Sigmoid colon (tissue), 7 donors: ENCODE results near the gene WBP11. TPM values are rescaled to one million over a fixed set of nuclear protein-coding genes. Genes with fewer than 3 reads are reported as not detected.

Experiments
- DNase-seq: peaks from one replicate; pipeline ENCODE4 v3.0.0-alpha.2; 2019
- H3K27ac ChIP-seq, 4 donors: fragments of 200-600 bp; sonication (generic); one replicate each; pipeline ENCODE4 v1.5.1; 2016 to 2019; ENCODE audit warnings: mild to moderate bottlenecking in 1 of 4
- H3K27me3 ChIP-seq, 3 donors: fragments of 200-600 bp; sonication (generic); one replicate each; pipeline ENCODE4 v1.5.1; 2019; ENCODE audit warnings: mild to moderate bottlenecking in 1 of 3
- H3K36me3 ChIP-seq, 4 donors: fragments of 200-600 bp; sonication (generic); one replicate each; pipeline ENCODE4 v1.5.1; 2016 to 2019
- H3K4me1 ChIP-seq, 4 donors: fragments of 200-600 bp; sonication (generic); one replicate each; pipeline ENCODE4 v1.5.1; 2017 to 2019
- H3K4me3 ChIP-seq, 4 donors: fragments of 200-600 bp; sonication (generic); one replicate each; pipeline ENCODE4 v1.5.1; 2017 to 2019; ENCODE audit warnings: mild to moderate bottlenecking in 2 of 4, moderate library complexity in 1 of 4
- H3K9me3 ChIP-seq, 4 donors: fragments of 200-600 bp in 3 of 4; sonication (generic) in 3 of 4; one replicate each; pipeline versions ENCODE4 v1.5.1 to v1.6.1; 2013 to 2019
- EP300 ChIP-seq, 4 donors: sonication (generic); formaldehyde crosslinking; IDR thresholded peaks; one replicate each; pipeline ENCODE4 v1.6.1; 2017; ENCODE audit warnings: antibody characterized with exemption in 4 of 4
- POLR2A ChIP-seq, 2 donors: fragments of 450-650 bp; IDR thresholded peaks; one replicate each; pipeline ENCODE4 v1.6.1; 2016; ENCODE audit warnings: antibody characterized with exemption in 2 of 2, mild to moderate bottlenecking in 2 of 2, moderate library complexity in 2 of 2
- POLR2AphosphoS5 ChIP-seq, 4 donors: sonication (generic); formaldehyde crosslinking; IDR thresholded peaks; one replicate each; pipeline ENCODE4 v1.6.1; 2017; ENCODE audit warnings: antibody characterized with exemption in 4 of 4
- WGBS, 2 donors: extraction: QIAGEN DNeasy Blood & Tissue Kit; methylation state at CpG; one replicate each; pipeline ENCODE4 v1.1.7; 2013; 5-methylcytosine and 5-hydroxymethylcytosine counted together
- intact Hi-C: fragments of 100-400 bp; cut with DNase I; formaldehyde crosslinking; loops from one replicate; pipeline ENCODE4 v1.15.1; 2023
- polyA plus RNA-seq, 3 donors: library from polyadenylated mRNA; stranded (reverse); fragments of 200-250 nt; gene quantifications; one replicate each; pipeline ENCODE4 v1.2.3, GENCODE V29; 2013
- total RNA-seq, 4 donors: library from RNA; depleted of rRNA; stranded (reverse); fragments of >200 nt; gene quantifications; one replicate each; pipeline ENCODE4 v1.1.0, GENCODE V29; 2016
- TF ChIP-seq, protein P1 (sequence below), 4 experiments: fragments of 450-650 bp in 3 of 4; fragments of 200-600 bp in 1 of 4; IDR thresholded peaks; one replicate each; pipeline ENCODE4 v1.5.1; 2016 to 2019; ENCODE audit warnings: antibody characterized with exemption in 4 of 4, mild to moderate bottlenecking in 3 of 4, moderate library complexity in 2 of 4
- donor health status: healthy with polysubstance abuse.
- donor health status: Bipolar disorder and iron deficiency.
- donor health status: healthy.

WBP11 gene
- total and polyA plus RNA-seq, 7 donors: 13.2 to 24.1 (median 16.6) TPM

GRCh38 chr12:14776236-14776961 lies 26.9 kb downstream of the WBP11 start:
- H3K27ac ChIP-seq: peak overlapping the region; percentile 91 to 98 (median 93)
- peak overlapping the region in 1 of 4 donors; percentile 72 for H3K4me3 ChIP-seq
- H3K36me3 ChIP-seq: no peaks in the 10 kb centered on the region
- no peaks in the 10 kb centered on the region for H3K27me3 ChIP-seq
- TF ChIP-seq, protein P1, sequence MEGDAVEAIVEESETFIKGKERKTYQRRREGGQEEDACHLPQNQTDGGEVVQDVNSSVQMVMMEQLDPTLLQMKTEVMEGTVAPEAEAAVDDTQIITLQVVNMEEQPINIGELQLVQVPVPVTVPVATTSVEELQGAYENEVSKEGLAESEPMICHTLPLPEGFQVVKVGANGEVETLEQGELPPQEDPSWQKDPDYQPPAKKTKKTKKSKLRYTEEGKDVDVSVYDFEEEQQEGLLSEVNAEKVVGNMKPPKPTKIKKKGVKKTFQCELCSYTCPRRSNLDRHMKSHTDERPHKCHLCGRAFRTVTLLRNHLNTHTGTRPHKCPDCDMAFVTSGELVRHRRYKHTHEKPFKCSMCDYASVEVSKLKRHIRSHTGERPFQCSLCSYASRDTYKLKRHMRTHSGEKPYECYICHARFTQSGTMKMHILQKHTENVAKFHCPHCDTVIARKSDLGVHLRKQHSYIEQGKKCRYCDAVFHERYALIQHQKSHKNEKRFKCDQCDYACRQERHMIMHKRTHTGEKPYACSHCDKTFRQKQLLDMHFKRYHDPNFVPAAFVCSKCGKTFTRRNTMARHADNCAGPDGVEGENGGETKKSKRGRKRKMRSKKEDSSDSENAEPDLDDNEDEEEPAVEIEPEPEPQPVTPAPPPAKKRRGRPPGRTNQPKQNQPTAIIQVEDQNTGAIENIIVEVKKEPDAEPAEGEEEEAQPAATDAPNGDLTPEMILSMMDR (IDR thresholded peaks at IDR 0.05): peak in 1 of 4 experiments; percentile 7
- no peak for TF ChIP-seq EP300 (IDR thresholded peaks at IDR 0.05)
- H3K4me1 ChIP-seq: peaks cover 0 to 22% (median 15%) of the 10 kb centered on the region in 4 donors
- intact Hi-C loops: loop anchor here (10.0 kb wide), 2 partner anchors 522 to 1838 kb away; no protein-coding TSS in a partner anchor
- no peak for DNase-seq
- WGBS, 2 donors: 19 to 73% methylated on average over 5 of the region's 5 CpGs
- H3K9me3 ChIP-seq: no peaks in the 10 kb centered on the region

GRCh38 chr12:14775636-14775980 lies 27.7 kb downstream of the WBP11 start:
- H3K27me3 ChIP-seq: no peaks in the 10 kb centered on the region
- H3K9me3 ChIP-seq: no peaks in the 10 kb centered on the region
- intact Hi-C loops: loop anchor here (2.0 to 10.0 kb wide), 3 partner anchors 27 to 1839 kb away; partner anchors contain the start of genes C12orf60 and WBP11
- WGBS, 2 donors: 13 to 36% methylated on average over 1 of the region's 1 CpG
- H3K36me3 ChIP-seq: no peaks in the 10 kb centered on the region
- H3K27ac ChIP-seq: peak overlapping the region; percentile 91 to 98 (median 93)
- DNase-seq: no peak
- H3K4me3 ChIP-seq: peak overlapping the region; percentile 55 to 86 (median 71)
- H3K4me1 ChIP-seq: peaks cover 0 to 25% (median 16%) of the 10 kb centered on the region in 4 donors
- TF ChIP-seq EP300 (IDR thresholded peaks at IDR 0.05) (no peak), POLR2AphosphoS5 (IDR thresholded peaks at IDR 0.05) (no peak), POLR2A (IDR thresholded peaks at IDR 0.05) (no peak)
- TF ChIP-seq, protein P1 (IDR thresholded peaks at IDR 0.05): no peak

GRCh38 chr12:14774906-14775635 lies 28.2 kb downstream of the WBP11 start:
- H3K9me3 ChIP-seq: no peaks in the 10 kb centered on the region
- 1 to 3% methylated on average over 34 of the region's 34 CpGs for WGBS, 2 donors
- peaks cover 0 to 25% (median 16%) of the 10 kb centered on the region in 4 donors for H3K4me1 ChIP-seq
- H3K27me3 ChIP-seq: no peaks in the 10 kb centered on the region
- H3K36me3 ChIP-seq: no peaks in the 10 kb centered on the region
- intact Hi-C loops: loop anchor here (2.0 to 10.0 kb wide), 6 partner anchors 28 to 1840 kb away; partner anchors contain the start of genes ATF7IP, C12orf60, STRAP and WBP11
- peak overlapping the region; percentile 91 to 98 (median 93) for H3K27ac ChIP-seq
- peak overlapping the region; percentile 55 to 86 (median 71) for H3K4me3 ChIP-seq
- DNase-seq: peak; percentile 83
- peak in 3 of 4 donors; percentile 7 to 38 (median 29) for TF ChIP-seq POLR2AphosphoS5 (IDR thresholded peaks at IDR 0.05)
- TF ChIP-seq, protein P1 (IDR thresholded peaks at IDR 0.05): no peak

DNA sequence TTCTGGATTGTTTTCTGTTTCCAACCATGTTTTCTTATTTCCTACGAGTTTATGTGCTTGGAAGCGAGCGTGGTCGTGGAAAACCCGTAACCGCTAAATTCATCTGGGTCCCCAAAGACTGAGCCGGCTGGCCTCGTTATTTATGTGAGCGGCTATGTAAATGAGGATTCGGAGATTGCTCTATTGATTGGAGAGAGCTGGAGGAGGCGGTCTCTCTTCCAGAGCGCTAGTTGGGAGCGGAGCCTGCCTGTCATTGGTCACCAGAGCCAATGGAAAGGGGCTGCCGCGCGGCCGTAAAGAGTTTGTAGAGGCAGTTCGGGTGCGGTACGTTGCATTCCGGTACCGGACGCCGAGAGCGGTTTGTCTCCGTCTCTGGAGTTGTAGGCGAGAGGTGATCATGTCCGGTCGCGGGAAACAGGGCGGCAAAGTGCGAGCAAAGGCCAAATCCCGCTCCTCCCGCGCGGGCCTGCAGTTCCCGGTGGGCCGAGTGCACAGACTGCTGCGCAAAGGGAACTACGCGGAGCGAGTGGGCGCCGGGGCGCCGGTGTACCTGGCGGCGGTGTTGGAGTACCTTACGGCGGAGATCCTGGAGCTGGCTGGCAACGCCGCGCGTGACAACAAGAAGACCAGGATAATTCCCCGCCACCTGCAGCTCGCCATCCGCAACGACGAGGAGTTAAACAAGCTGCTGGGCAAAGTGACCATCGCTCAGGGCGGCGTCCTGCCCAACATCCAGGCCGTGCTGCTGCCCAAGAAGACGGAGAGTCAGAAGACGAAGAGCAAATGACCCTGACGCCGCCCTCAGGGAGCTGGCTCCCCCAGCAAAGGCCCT lies 29.0 kb downstream of the WBP11 start:
- 1% methylated on average over 67 of the region's 67 CpGs for WGBS, 2 donors
- intact Hi-C loops: loop anchor here (2.0 to 10.0 kb wide), 6 partner anchors 29 to 1841 kb away; partner anchors contain the start of genes ATF7IP, C12orf60, STRAP and WBP11
- H3K9me3 ChIP-seq: no peaks in the 10 kb centered on the region

More for the DNA sequence above, 29.0 kb downstream of the WBP11 start:
- DNase-seq: peak; percentile 99
- Histone ChIP-seq H3K4me1 (peaks cover 0 to 29% (median 18%) of the 10 kb centered on the region in 4 donors), H3K36me3 (no peaks in the 10 kb centered on the region), H3K4me3 (peak overlapping the region; percentile 55 to 86 (median 71)), H3K27me3 (no peaks in the 10 kb centered on the region), H3K27ac (peak overlapping the region; percentile 91 to 98 (median 93))
- TF ChIP-seq POLR2AphosphoS5 (IDR thresholded peaks at IDR 0.05) (peak; percentile 99 to 100 (median 100)), EP300 (IDR thresholded peaks at IDR 0.05) (no peak), POLR2A (IDR thresholded peaks at IDR 0.05) (peak; percentile 97 to 99)
- TF ChIP-seq, protein P1 (IDR thresholded peaks at IDR 0.05): peak in 1 of 4 experiments; percentile 20
